ENCODE measurements around the gene PLCL2.
"Not testable (repeated sequence)": the region's sequence is repeated elsewhere in the genome, so short reads cannot be mapped to it uniquely, and the experiment has no call there.

Gene PLCL2

GRCh38 chr3:17088017-17088416, 203.3 kb downstream of the PLCL2 start:
- no peak for DNase-seq

- DNase-seq: no peak
Observed at GRCh38 chr3:17088602-17089313, 204.0 kb downstream of the PLCL2 start.

- no peak for DNase-seq
Observed at GRCh38 chr3:17089314-17089700, 204.6 kb downstream of the PLCL2 start.

- no peak for DNase-seq
Observed at GRCh38 chr3:17090280-17090983, 205.7 kb downstream of the PLCL2 start.

- no peak for DNase-seq
Observed at GRCh38 chr3:17091910-17092582, 207.3 kb downstream of the PLCL2 start.

GRCh38 chr3:17092583-17092933, 207.8 kb downstream of the PLCL2 start:
- DNase-seq: no peak

GRCh38 chr3:17094551-17094950, 209.8 kb downstream of the PLCL2 start:
- no peak for DNase-seq

GRCh38 chr3:17103579-17103978, 218.8 kb downstream of the PLCL2 start:
- no peak for DNase-seq

GRCh38 chr3:17106801-17107200, 222.0 kb downstream of the PLCL2 start:
- DNase-seq: not testable (repeated sequence)

GRCh38 chr3:17110660-17111396, 226.1 kb downstream of the PLCL2 start:
- DNase-seq: peak; percentile 27

- no peak for DNase-seq
Observed at GRCh38 chr3:17111586-17111985, 226.8 kb downstream of the PLCL2 start.

- DNase-seq: no peak
Observed at GRCh38 chr3:17115186-17115585, 230.4 kb downstream of the PLCL2 start.

GRCh38 chr3:17116007-17116600, 231.3 kb downstream of the PLCL2 start:
- no peak for DNase-seq

- DNase-seq: no peak
Observed at GRCh38 chr3:17118771-17119170, 234.0 kb downstream of the PLCL2 start.

- no peak for DNase-seq
Observed at GRCh38 chr3:17119201-17120072, 234.7 kb downstream of the PLCL2 start.

GRCh38 chr3:17120115-17120514, 235.4 kb downstream of the PLCL2 start:
- no peak for DNase-seq

- DNase-seq: no peak
Observed at GRCh38 chr3:17121336-17121735, 236.6 kb downstream of the PLCL2 start.

- no peak for DNase-seq
Observed at GRCh38 chr3:17122758-17123157, 238.0 kb downstream of the PLCL2 start.

- DNase-seq: no peak
Observed at GRCh38 chr3:17125738-17126442, 241.1 kb downstream of the PLCL2 start.

GRCh38 chr3:17128671-17129070, 243.9 kb downstream of the PLCL2 start:
- not testable (repeated sequence) for DNase-seq

- DNase-seq: no peak
Observed at GRCh38 chr3:17129556-17129955, 244.8 kb downstream of the PLCL2 start.

All from stimulated activated CD4-positive, alpha-beta T cell treated with anti-CD3 and anti-CD28 coated beads, Interleukin-1b, Interleukin-23, amount 100 ng/mL, for 48 hours (primary cell).